H54 (cell line): ENCODE measurements around the gene CDY1.
"Not testable (repeated sequence)": the region's sequence is repeated elsewhere in the genome, so short reads cannot be mapped to it uniquely, and the experiment has no call there.

Experiments used
- DNase-seq: peaks from one replicate; pipeline ENCODE4 v3.0.0; 2011; ENCODE audit warnings: low spot score, mixed read lengths; ENCODE audit not compliant: insufficient read length
- FAIRE-seq: peaks from 3 replicates; lab custom pipeline; 2011; peaks lifted over from hg19 to GRCh38; lab: Jason Lieb, UNC

The CDY1 gene

DNA sequence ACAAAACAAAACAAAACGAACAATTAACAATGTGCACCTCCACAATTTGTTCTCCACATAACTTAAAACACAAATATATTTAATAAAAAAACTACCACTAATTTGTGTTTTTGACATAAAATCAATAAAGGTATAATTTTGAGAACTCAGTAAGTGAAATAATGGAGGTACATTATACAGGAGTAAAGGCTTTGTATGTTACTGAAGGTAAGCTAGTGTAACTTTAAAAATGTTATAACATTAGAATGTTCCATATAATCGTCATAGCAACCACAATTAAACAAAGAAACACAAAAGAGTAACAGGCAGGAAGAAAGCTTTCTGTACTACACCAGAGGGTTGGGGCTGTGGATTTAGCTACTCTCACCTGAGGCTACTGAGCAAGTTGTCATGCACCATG, at the start of gene CDY1:
Gene CDY1 (plus strand): TSS at position 301 of the 400 bp plus-strand sequence. CDS start 326 bp downstream, outside the sequence.
- FAIRE-seq, DNase-seq: not testable (repeated sequence)

DNA sequence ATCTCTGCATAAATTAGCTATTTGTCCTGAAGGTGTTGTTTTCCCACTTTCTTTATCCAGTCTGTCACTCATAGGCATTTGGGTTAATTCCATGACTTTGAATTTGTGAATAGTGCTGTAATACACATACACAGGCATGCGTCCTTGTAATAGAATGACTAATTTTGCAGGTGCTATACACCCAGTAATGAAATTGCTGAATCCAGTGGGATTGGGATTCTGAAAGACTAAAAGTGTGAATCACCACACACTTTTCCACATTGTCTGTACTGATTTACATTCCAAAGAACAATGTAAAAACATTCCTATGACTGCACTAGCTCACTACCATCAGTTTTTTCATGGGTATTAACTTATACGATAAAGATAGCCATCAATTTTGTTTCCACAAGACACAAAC, 28.6 kb upstream of the CDY1 start:
- not testable (repeated sequence) for FAIRE-seq, DNase-seq

- FAIRE-seq, DNase-seq: not testable (repeated sequence)
Measured at GRCh38 chrY:25620209-25620608, 1.7 kb upstream of the CDY1 start.

GRCh38 chrY:25626524-25626923, 4.6 kb downstream of the CDY1 start:
- not testable (repeated sequence) for DNase-seq, FAIRE-seq

GRCh38 chrY:25630383-25631112, 8.6 kb downstream of the CDY1 start:
- FAIRE-seq, DNase-seq: not testable (repeated sequence)

- DNase-seq, FAIRE-seq: not testable (repeated sequence)
Measured at GRCh38 chrY:25639852-25640251, 17.9 kb downstream of the CDY1 start.

DNA sequence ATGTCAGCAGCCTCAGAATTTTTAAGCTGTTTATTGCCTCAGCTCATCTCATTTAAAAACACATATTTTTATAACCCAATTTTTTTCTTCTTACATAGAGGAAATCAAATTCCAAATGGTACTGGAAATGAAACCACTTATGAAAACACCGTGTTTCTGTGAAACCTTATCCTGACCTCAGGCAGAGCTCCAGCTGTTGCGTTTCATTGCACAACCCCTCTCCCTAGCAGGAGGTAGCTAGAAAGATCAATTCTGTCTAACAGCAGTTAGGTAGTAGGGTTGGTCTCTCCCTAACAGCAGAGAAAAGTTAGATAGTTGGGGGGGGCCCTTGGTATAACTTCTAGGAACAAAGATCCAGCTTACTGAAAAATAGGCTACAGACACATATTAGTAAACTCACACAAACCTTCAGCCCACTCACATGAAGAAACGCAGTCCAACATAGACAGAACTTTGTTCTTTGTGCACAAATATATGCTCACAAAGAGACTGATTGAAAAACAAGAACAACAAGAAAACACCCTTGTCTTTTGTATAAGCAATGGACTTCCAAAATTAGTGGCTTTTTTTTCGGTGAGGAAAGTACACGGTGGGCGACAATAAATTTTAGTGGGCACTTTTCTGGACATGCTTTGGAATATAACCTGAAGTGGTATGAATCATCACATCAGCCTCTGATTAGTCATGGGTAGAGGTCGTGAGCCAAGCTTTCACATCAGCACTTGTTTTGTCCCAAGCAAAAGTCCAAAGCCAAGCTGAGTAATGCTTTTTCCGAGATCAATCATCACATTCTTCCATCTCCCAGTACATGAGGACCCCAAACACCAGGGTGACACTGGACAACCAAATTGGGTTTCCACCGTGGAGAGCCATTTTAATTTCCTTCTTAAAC, 21.4 kb downstream of the CDY1 start:
- not testable (repeated sequence) for DNase-seq, FAIRE-seq
